GM23338 (cell line): ENCODE measurements around the gene AHCYL1. TPM values are rescaled to one million over a fixed set of nuclear protein-coding genes. Genes with fewer than 3 reads are reported as not detected.

ENCODE experiments used
- ATAC-seq: fragments of 200-7000 bp; cut with Tn5 transposase; 3 replicates; pipeline ENCODE4 v1.9.1; 2020
- DNase-seq: peaks from one replicate; pipeline ENCODE4 v3.0.0-alpha.2; 2015; ENCODE audit warnings: low spot score
- H2AFZ ChIP-seq: fragments of 200-600 bp; sonication (generic); 2 replicates; pipeline ENCODE4 v1.8.0; 2016; ENCODE audit warnings: antibody characterized with exemption, mild to moderate bottlenecking, moderate library complexity
- H3F3A ChIP-seq: fragments of 200-600 bp; sonication (generic); replicated peaks from 2 replicates; pipeline ENCODE4 v1.8.0; 2017; ENCODE audit warnings: antibody characterized with exemption, mixed run types, low read depth
- H3K27ac ChIP-seq: fragments of 200-600 bp; sonication (generic); 2 replicates; pipeline ENCODE4 v1.6.1; 2016; ENCODE audit warnings: low read depth
- H3K27me3 ChIP-seq: fragments of 200-600 bp; sonication (generic); 2 replicates; pipeline ENCODE4 v1.8.0; 2016; ENCODE audit warnings: mild to moderate bottlenecking, mixed run types, moderate library complexity; ENCODE audit not compliant: insufficient read depth
- H3K36me3 ChIP-seq: fragments of 200-600 bp; sonication (generic); 2 replicates; pipeline ENCODE4 v1.8.0; 2016; ENCODE audit warnings: mild to moderate bottlenecking; ENCODE audit not compliant: insufficient read depth
- H3K4me1 ChIP-seq: fragments of 200-600 bp; sonication (generic); 2 replicates; pipeline ENCODE4 v1.8.0; 2016; ENCODE audit warnings: mild to moderate bottlenecking, moderate library complexity; ENCODE audit not compliant: insufficient read depth
- H3K4me2 ChIP-seq: fragments of 200-600 bp; sonication (generic); 2 replicates; pipeline ENCODE4 v1.7.1; 2017; ENCODE audit warnings: mixed run types
- H3K4me3 ChIP-seq: fragments of 200-600 bp; sonication (generic); 2 replicates; pipeline ENCODE4 v1.6.1; 2016; ENCODE audit warnings: mixed run types
- H3K79me2 ChIP-seq: fragments of 200-600 bp; sonication (generic); replicated peaks from 2 replicates; pipeline ENCODE4 v1.8.0; 2017; ENCODE audit warnings: mild to moderate bottlenecking; ENCODE audit not compliant: insufficient read depth
- H3K9me2 ChIP-seq: fragments of 200-600 bp; sonication (generic); 2 replicates; pipeline ENCODE4 v1.8.0; 2017; ENCODE audit not compliant: insufficient read depth
- H4K20me1 ChIP-seq: fragments of 200-600 bp; sonication (generic); replicated peaks from 2 replicates; pipeline ENCODE4 v1.8.0; 2017; ENCODE audit warnings: mild to moderate bottlenecking; ENCODE audit not compliant: insufficient read depth
- H3K27ac Mint-ChIP-seq: 2 replicates; pipeline ENCODE4 v1.8.0; 2020; ENCODE audit warnings: inconsistent platforms, mild to moderate bottlenecking, moderate library complexity, mixed read lengths
- H3K27me3 Mint-ChIP-seq: 3 replicates; pipeline ENCODE4 v1.8.0; 2022; ENCODE audit warnings: low read depth, mild to moderate bottlenecking, moderate library complexity, mixed read lengths, inconsistent platforms; ENCODE audit not compliant: insufficient read depth, poor library complexity
- H3K36me3 Mint-ChIP-seq: 3 replicates; pipeline ENCODE4 v1.8.0; 2021; ENCODE audit warnings: low read depth, mild to moderate bottlenecking, inconsistent platforms, moderate library complexity, mixed read lengths
- H3K4me1 Mint-ChIP-seq: 3 replicates; pipeline ENCODE4 v1.8.0; 2020; ENCODE audit warnings: mild to moderate bottlenecking, inconsistent platforms, mixed read lengths
- H3K4me3 Mint-ChIP-seq: 3 replicates; pipeline ENCODE4 v1.8.0; 2021; ENCODE audit warnings: moderate library complexity, mild to moderate bottlenecking, inconsistent platforms, mixed read lengths
- H3K9me3 Mint-ChIP-seq: 3 replicates; pipeline ENCODE4 v1.8.0; 2020; ENCODE audit warnings: moderate library complexity, mild to moderate bottlenecking, inconsistent platforms, mixed read lengths
- CREB1 ChIP-seq: fragments of 250-450 bp; sonication (Bioruptor Pico); IDR thresholded peaks from 2 replicates; pipeline ENCODE4 v1.5.0; 2020; ENCODE audit warnings: low read depth, mild to moderate bottlenecking, moderate library complexity
- EZH2 ChIP-seq: fragments of 200-600 bp; sonication (generic); IDR thresholded peaks from one replicate; pipeline ENCODE4 v1.8.0; 2017; ENCODE audit warnings: antibody characterized with exemption, mild to moderate bottlenecking, low read depth; ENCODE audit not compliant: unreplicated experiment
- EZH2phosphoT487 ChIP-seq: fragments of 200-600 bp; sonication (generic); IDR thresholded peaks from one replicate; pipeline ENCODE4 v1.8.1; 2018; ENCODE audit warnings: antibody characterized with exemption; ENCODE audit not compliant: unreplicated experiment
- JUNB ChIP-seq: IDR thresholded peaks from one replicate; pipeline ENCODE4 v1.6.1; 2016; ENCODE audit warnings: antibody characterized with exemption; ENCODE audit not compliant: unreplicated experiment
- NANOG ChIP-seq: IDR thresholded peaks from 2 replicates; pipeline ENCODE4 v1.6.1; 2016; ENCODE audit warnings: antibody characterized with exemption, borderline replicate concordance
- POLR2AphosphoS5 ChIP-seq: IDR thresholded peaks from 2 replicates; pipeline ENCODE4 v1.6.1; 2016; ENCODE audit warnings: antibody characterized with exemption, low read depth
- STAT1 ChIP-seq: IDR thresholded peaks from one replicate; pipeline ENCODE4 v1.6.1; 2016; ENCODE audit warnings: antibody characterized with exemption; ENCODE audit not compliant: unreplicated experiment
- ZNF114 ChIP-seq: fragments of 250-450 bp; sonication (Bioruptor Pico); IDR thresholded peaks from 2 replicates; pipeline ENCODE4 v1.5.0; 2020; ENCODE audit warnings: mild to moderate bottlenecking, moderate library complexity
- ZNF331 ChIP-seq: fragments of 250-450 bp; sonication (Bioruptor Pico); IDR thresholded peaks from 2 replicates; pipeline ENCODE4 v1.5.0; 2020; ENCODE audit warnings: low read depth, mild to moderate bottlenecking, moderate library complexity
- polyA plus RNA-seq: library from polyadenylated mRNA; unstranded; fragments of >200 nt; fragmentation: Nextera tagmentation; extraction: Ambion mirVana; gene quantifications from 2 replicates; pipeline ENCODE4 v1.2.1, GENCODE V29; 2016
- total RNA-seq: library from RNA; depleted of rRNA; stranded (reverse); fragments of >200 nt; shearing (Covaris generic); gene quantifications from 2 replicates; pipeline ENCODE4 v1.2.3, GENCODE V29; 2014
- TF ChIP-seq, protein P1 (sequence below): IDR thresholded peaks from one replicate; pipeline ENCODE4 v1.6.1; 2018; ENCODE audit warnings: antibody characterized with exemption; ENCODE audit not compliant: unreplicated experiment
- TF ChIP-seq, protein P2 (sequence below): IDR thresholded peaks from 2 replicates; pipeline ENCODE4 v1.6.1; 2016; ENCODE audit warnings: antibody characterized with exemption
- TF ChIP-seq, protein P3 (sequence below), 2 experiments: fragments of 200-600 bp in 1 of 2; sonication (generic) in 1 of 2; conservative IDR thresholded peaks; 2 replicates each; pipeline versions ENCODE4 v1.5.1 to v1.6.1; 2016 to 2017; ENCODE audit warnings: antibody characterized with exemption in 2 of 2, low read depth in 2 of 2, mild to moderate bottlenecking in 2 of 2, moderate library complexity in 1 of 2
- TF ChIP-seq, protein P4 (sequence below): fragments of 250-450 bp; sonication (Bioruptor Pico); IDR thresholded peaks from 2 replicates; pipeline ENCODE4 v1.5.0; 2020; ENCODE audit warnings: mild to moderate bottlenecking, moderate library complexity

AHCYL1 gene
- total and polyA plus RNA-seq, 2 experiments from 2014 or later, result 63.3 to 70.0 TPM

DNA sequence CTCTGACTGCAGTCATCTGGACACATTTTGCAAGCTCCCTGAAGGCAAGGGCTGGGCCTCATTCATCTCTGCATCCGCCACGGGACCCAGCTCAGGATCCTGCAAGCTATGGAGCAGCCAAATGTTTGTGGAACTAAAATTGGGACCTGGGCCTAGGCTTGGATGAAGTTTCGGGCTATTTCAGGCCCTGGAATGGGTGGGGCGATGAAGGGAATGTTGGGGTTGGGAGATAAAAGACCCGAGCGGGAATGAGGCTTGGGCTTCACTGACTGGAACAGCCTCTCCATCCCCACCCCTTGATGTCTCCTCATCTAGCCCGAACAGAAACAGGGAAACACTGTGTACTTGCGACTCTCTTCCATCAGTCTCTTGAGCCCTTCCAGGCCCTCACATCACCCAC lies 7.3 kb upstream of the AHCYL1 start:
- Histone ChIP-seq H3K27me3 (no peaks in the 10 kb centered on the region), H3K27ac (no peak overlapping the region)

More for the DNA sequence above, 7.3 kb upstream of the AHCYL1 start:
- ATAC-seq (no peak), DNase-seq (no peak)
- TF ChIP-seq CREB1 (no peak), ZNF331 (CRISPR knock-in tag) (no peak), STAT1 (no peak), EZH2phosphoT487 (no peak), NANOG (no peak), POLR2AphosphoS5 (no peak), EZH2 (no peak), JUNB (no peak), ZNF114 (no peak)
- TF ChIP-seq, protein P1, sequence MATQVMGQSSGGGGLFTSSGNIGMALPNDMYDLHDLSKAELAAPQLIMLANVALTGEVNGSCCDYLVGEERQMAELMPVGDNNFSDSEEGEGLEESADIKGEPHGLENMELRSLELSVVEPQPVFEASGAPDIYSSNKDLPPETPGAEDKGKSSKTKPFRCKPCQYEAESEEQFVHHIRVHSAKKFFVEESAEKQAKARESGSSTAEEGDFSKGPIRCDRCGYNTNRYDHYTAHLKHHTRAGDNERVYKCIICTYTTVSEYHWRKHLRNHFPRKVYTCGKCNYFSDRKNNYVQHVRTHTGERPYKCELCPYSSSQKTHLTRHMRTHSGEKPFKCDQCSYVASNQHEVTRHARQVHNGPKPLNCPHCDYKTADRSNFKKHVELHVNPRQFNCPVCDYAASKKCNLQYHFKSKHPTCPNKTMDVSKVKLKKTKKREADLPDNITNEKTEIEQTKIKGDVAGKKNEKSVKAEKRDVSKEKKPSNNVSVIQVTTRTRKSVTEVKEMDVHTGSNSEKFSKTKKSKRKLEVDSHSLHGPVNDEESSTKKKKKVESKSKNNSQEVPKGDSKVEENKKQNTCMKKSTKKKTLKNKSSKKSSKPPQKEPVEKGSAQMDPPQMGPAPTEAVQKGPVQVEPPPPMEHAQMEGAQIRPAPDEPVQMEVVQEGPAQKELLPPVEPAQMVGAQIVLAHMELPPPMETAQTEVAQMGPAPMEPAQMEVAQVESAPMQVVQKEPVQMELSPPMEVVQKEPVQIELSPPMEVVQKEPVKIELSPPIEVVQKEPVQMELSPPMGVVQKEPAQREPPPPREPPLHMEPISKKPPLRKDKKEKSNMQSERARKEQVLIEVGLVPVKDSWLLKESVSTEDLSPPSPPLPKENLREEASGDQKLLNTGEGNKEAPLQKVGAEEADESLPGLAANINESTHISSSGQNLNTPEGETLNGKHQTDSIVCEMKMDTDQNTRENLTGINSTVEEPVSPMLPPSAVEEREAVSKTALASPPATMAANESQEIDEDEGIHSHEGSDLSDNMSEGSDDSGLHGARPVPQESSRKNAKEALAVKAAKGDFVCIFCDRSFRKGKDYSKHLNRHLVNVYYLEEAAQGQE, result no peak
- TF ChIP-seq, protein P2, sequence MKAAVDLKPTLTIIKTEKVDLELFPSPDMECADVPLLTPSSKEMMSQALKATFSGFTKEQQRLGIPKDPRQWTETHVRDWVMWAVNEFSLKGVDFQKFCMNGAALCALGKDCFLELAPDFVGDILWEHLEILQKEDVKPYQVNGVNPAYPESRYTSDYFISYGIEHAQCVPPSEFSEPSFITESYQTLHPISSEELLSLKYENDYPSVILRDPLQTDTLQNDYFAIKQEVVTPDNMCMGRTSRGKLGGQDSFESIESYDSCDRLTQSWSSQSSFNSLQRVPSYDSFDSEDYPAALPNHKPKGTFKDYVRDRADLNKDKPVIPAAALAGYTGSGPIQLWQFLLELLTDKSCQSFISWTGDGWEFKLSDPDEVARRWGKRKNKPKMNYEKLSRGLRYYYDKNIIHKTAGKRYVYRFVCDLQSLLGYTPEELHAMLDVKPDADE, result no peak
- TF ChIP-seq, protein P3, sequence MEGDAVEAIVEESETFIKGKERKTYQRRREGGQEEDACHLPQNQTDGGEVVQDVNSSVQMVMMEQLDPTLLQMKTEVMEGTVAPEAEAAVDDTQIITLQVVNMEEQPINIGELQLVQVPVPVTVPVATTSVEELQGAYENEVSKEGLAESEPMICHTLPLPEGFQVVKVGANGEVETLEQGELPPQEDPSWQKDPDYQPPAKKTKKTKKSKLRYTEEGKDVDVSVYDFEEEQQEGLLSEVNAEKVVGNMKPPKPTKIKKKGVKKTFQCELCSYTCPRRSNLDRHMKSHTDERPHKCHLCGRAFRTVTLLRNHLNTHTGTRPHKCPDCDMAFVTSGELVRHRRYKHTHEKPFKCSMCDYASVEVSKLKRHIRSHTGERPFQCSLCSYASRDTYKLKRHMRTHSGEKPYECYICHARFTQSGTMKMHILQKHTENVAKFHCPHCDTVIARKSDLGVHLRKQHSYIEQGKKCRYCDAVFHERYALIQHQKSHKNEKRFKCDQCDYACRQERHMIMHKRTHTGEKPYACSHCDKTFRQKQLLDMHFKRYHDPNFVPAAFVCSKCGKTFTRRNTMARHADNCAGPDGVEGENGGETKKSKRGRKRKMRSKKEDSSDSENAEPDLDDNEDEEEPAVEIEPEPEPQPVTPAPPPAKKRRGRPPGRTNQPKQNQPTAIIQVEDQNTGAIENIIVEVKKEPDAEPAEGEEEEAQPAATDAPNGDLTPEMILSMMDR (conservative IDR thresholded peaks at IDR 0.05; ENCODE audit: low read depth in 2 of 2), result no peak
- TF ChIP-seq, protein P4, sequence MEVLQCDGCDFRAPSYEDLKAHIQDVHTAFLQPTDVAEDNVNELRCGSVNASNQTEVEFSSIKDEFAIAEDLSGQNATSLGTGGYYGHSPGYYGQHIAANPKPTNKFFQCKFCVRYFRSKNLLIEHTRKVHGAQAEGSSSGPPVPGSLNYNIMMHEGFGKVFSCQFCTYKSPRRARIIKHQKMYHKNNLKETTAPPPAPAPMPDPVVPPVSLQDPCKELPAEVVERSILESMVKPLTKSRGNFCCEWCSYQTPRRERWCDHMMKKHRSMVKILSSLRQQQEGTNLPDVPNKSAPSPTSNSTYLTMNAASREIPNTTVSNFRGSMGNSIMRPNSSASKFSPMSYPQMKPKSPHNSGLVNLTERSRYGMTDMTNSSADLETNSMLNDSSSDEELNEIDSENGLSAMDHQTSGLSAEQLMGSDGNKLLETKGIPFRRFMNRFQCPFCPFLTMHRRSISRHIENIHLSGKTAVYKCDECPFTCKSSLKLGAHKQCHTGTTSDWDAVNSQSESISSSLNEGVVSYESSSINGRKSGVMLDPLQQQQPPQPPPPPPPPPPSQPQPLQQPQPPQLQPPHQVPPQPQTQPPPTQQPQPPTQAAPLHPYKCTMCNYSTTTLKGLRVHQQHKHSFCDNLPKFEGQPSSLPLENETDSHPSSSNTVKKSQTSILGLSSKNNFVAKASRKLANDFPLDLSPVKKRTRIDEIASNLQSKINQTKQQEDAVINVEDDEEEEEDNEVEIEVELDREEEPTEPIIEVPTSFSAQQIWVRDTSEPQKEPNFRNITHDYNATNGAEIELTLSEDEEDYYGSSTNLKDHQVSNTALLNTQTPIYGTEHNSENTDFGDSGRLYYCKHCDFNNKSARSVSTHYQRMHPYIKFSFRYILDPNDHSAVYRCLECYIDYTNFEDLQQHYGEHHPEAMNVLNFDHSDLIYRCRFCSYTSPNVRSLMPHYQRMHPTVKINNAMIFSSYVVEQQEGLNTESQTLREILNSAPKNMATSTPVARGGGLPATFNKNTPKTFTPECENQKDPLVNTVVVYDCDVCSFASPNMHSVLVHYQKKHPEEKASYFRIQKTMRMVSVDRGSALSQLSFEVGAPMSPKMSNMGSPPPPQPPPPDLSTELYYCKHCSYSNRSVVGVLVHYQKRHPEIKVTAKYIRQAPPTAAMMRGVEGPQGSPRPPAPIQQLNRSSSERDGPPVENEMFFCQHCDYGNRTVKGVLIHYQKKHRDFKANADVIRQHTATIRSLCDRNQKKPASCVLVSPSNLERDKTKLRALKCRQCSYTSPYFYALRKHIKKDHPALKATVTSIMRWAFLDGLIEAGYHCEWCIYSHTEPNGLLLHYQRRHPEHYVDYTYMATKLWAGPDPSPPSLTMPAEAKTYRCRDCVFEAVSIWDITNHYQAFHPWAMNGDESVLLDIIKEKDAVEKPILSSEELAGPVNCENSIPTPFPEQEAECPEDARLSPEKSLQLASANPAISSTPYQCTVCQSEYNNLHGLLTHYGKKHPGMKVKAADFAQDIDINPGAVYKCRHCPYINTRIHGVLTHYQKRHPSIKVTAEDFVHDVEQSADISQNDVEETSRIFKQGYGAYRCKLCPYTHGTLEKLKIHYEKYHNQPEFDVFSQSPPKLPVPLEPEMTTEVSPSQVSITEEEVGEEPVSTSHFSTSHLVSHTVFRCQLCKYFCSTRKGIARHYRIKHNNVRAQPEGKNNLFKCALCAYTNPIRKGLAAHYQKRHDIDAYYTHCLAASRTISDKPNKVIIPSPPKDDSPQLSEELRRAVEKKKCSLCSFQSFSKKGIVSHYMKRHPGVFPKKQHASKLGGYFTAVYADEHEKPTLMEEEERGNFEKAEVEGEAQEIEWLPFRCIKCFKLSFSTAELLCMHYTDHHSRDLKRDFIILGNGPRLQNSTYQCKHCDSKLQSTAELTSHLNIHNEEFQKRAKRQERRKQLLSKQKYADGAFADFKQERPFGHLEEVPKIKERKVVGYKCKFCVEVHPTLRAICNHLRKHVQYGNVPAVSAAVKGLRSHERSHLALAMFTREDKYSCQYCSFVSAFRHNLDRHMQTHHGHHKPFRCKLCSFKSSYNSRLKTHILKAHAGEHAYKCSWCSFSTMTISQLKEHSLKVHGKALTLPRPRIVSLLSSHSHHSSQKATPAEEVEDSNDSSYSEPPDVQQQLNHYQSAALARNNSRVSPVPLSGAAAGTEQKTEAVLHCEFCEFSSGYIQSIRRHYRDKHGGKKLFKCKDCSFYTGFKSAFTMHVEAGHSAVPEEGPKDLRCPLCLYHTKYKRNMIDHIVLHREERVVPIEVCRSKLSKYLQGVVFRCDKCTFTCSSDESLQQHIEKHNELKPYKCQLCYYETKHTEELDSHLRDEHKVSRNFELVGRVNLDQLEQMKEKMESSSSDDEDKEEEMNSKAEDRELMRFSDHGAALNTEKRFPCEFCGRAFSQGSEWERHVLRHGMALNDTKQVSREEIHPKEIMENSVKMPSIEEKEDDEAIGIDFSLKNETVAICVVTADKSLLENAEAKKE (CRISPR knock-in tag), result no peak
- Histone ChIP-seq H3K79me2 (no peaks in the 10 kb centered on the region), H3F3A (no peaks in the 10 kb centered on the region), H3K4me1 (no peaks in the 10 kb centered on the region), H3K4me2 (no peak overlapping the region), H2AFZ (no peak overlapping the region), H3K36me3 (no peaks in the 10 kb centered on the region), H3K9me2 (peaks cover 14% of the 10 kb centered on the region), H4K20me1 (no peaks in the 10 kb centered on the region), H3K4me3 (no peak overlapping the region)
- peaks cover 2% of the 10 kb centered on the region for H3K27me3 Mint-ChIP-seq
- H3K27ac Mint-ChIP-seq, result no peak overlapping the region
- H3K4me1 Mint-ChIP-seq, result peaks cover 3% of the 10 kb centered on the region
- no peak overlapping the region for H3K4me3 Mint-ChIP-seq
- H3K36me3 Mint-ChIP-seq, result no peaks in the 10 kb centered on the region
- H3K9me3 Mint-ChIP-seq, result no peaks in the 10 kb centered on the region
